ENCODE results near the gene CCL27. TPM values are rescaled to one million over a fixed set of nuclear protein-coding genes. Genes with fewer than 3 reads are reported as not detected.
A peak's percentile ranks its signal among the peaks of the same experiment; 100 is the strongest.

The CCL27 gene
- total RNA-seq, 1 donor from 2014 or later = not detected

- no peak for DNase-seq
- Histone ChIP-seq H3K4me3 (peak overlapping the region; percentile 73), H3K9me3 (no peaks in the 10 kb centered on the region), H3K27ac (peak overlapping the region; percentile 81), H3K27me3 (no peaks in the 10 kb centered on the region), H3K4me1 (peaks cover 15% of the 10 kb centered on the region), H3K36me3 (no peaks in the 10 kb centered on the region)
- intact Hi-C loops (cut with DNase I) = no loop called here
- no peak for ATAC-seq
- TF ChIP-seq, protein P1, sequence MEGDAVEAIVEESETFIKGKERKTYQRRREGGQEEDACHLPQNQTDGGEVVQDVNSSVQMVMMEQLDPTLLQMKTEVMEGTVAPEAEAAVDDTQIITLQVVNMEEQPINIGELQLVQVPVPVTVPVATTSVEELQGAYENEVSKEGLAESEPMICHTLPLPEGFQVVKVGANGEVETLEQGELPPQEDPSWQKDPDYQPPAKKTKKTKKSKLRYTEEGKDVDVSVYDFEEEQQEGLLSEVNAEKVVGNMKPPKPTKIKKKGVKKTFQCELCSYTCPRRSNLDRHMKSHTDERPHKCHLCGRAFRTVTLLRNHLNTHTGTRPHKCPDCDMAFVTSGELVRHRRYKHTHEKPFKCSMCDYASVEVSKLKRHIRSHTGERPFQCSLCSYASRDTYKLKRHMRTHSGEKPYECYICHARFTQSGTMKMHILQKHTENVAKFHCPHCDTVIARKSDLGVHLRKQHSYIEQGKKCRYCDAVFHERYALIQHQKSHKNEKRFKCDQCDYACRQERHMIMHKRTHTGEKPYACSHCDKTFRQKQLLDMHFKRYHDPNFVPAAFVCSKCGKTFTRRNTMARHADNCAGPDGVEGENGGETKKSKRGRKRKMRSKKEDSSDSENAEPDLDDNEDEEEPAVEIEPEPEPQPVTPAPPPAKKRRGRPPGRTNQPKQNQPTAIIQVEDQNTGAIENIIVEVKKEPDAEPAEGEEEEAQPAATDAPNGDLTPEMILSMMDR (IDR thresholded peaks at IDR 0.05) = no peak
Measured at GRCh38 chr9:34665067-34665380, 2.6 kb upstream of the CCL27 start.

- H3K4me3 ChIP-seq = peak overlapping the region; percentile 73
- peak overlapping the region; percentile 81 for H3K27ac ChIP-seq
- intact Hi-C loops (cut with DNase I) = no loop called here
- peaks cover 15% of the 10 kb centered on the region for H3K4me1 ChIP-seq
- peak; percentile 49 for ATAC-seq
- TF ChIP-seq, protein P1 (IDR thresholded peaks at IDR 0.05) = peak; percentile 69
- H3K27me3 ChIP-seq = no peaks in the 10 kb centered on the region
- no peaks in the 10 kb centered on the region for H3K36me3 ChIP-seq
- peak; percentile 84 for DNase-seq
- no peaks in the 10 kb centered on the region for H3K9me3 ChIP-seq
Measured at GRCh38 chr9:34664281-34665066, 2.0 kb upstream of the CCL27 start.

GRCh38 chr9:34663303-34663605 lies 797 bp upstream of the CCL27 start:
- intact Hi-C loops (cut with DNase I) = no loop called here
- H3K27ac ChIP-seq = no peak overlapping the region
- no peak for ATAC-seq

GRCh38 chr9:34659592-34660253 lies 2.7 kb downstream of the CCL27 start:
- peaks cover 13% of the 10 kb centered on the region for H3K4me1 ChIP-seq
- no peaks in the 10 kb centered on the region for H3K36me3 ChIP-seq
- no peak overlapping the region for H3K27ac ChIP-seq
- intact Hi-C loops (cut with DNase I) = no loop called here
- H3K9me3 ChIP-seq = no peaks in the 10 kb centered on the region
- no peak for ATAC-seq
- H3K27me3 ChIP-seq = no peaks in the 10 kb centered on the region
- no peak for DNase-seq
- TF ChIP-seq, protein P1 (IDR thresholded peaks at IDR 0.05) = no peak
- H3K4me3 ChIP-seq = no peak overlapping the region

More at GRCh38 chr9:34663303-34663605, 797 bp upstream of the CCL27 start:
- H3K4me1 ChIP-seq = peaks cover 15% of the 10 kb centered on the region
- H3K4me3 ChIP-seq = no peak overlapping the region
- TF ChIP-seq, protein P1 (IDR thresholded peaks at IDR 0.05) = no peak
- no peaks in the 10 kb centered on the region for H3K36me3 ChIP-seq
- H3K9me3 ChIP-seq = no peaks in the 10 kb centered on the region
- H3K27me3 ChIP-seq = no peaks in the 10 kb centered on the region
- DNase-seq = no peak

- H3K9me3 ChIP-seq = no peaks in the 10 kb centered on the region
- no peak for DNase-seq
- no peak for ATAC-seq
- H3K4me3 ChIP-seq = no peak overlapping the region
- no peak overlapping the region for H3K27ac ChIP-seq
- H3K36me3 ChIP-seq = no peaks in the 10 kb centered on the region
- H3K27me3 ChIP-seq = no peaks in the 10 kb centered on the region
- intact Hi-C loops (cut with DNase I) = no loop called here
- TF ChIP-seq, protein P1 (IDR thresholded peaks at IDR 0.05) = no peak
- peaks cover 13% of the 10 kb centered on the region for H3K4me1 ChIP-seq
Measured at GRCh38 chr9:34658461-34658860, 4.0 kb downstream of the CCL27 start.
